Neuronal stem cell (in vitro differentiated cells): ENCODE results near the gene TNC. TPM values are rescaled to one million over a fixed set of nuclear protein-coding genes. Genes with fewer than 3 reads are reported as not detected.

Source experiments
- DNase-seq: peaks from one replicate; pipeline ENCODE4 v3.0.0-alpha.2; 2013; ENCODE audit warnings: low spot score
- H2AFZ ChIP-seq: one replicate; pipeline ENCODE4 v1.6.1; 2013; ENCODE audit warnings: mild to moderate bottlenecking, low read length, inconsistent platforms
- H2AK5ac ChIP-seq: 2 replicates; pipeline ENCODE4 v1.6.1; 2013; ENCODE audit warnings: low read depth, mild to moderate bottlenecking, inconsistent platforms, low read length, moderate library complexity, mixed read lengths
- H2BK120ac ChIP-seq: 2 replicates; pipeline ENCODE4 v1.6.1; 2013; ENCODE audit warnings: low read depth, mild to moderate bottlenecking, inconsistent platforms, low read length, moderate library complexity, mixed read lengths
- H2BK12ac ChIP-seq: one replicate; pipeline ENCODE4 v1.6.1; 2013; ENCODE audit warnings: low read length, inconsistent platforms
- H2BK15ac ChIP-seq: 2 replicates; pipeline ENCODE4 v1.6.1; 2013; ENCODE audit warnings: mild to moderate bottlenecking, low read length, inconsistent platforms, mixed read lengths
- H2BK5ac ChIP-seq: one replicate; pipeline ENCODE4 v1.6.1; 2013; ENCODE audit warnings: inconsistent platforms, mild to moderate bottlenecking, low read length, moderate library complexity
- H3K14ac ChIP-seq: one replicate; pipeline ENCODE4 v1.6.1; 2013; ENCODE audit warnings: low read length, inconsistent platforms
- H3K18ac ChIP-seq: 2 replicates; pipeline ENCODE4 v1.6.1; 2013; ENCODE audit warnings: low read length, inconsistent platforms
- H3K23ac ChIP-seq: 2 replicates; pipeline ENCODE4 v1.6.1; 2013; ENCODE audit warnings: low read depth, mild to moderate bottlenecking, mixed read lengths, low read length, inconsistent platforms; ENCODE audit not compliant: poor library complexity
- H3K27ac ChIP-seq: replicated peaks from 3 replicates; pipeline ENCODE4 v1.5.1; 2013; ENCODE audit warnings: low read length, inconsistent platforms
- H3K27me3 ChIP-seq, 3 experiments: 2 replicates each; pipeline ENCODE4 v1.6.1; 2013; ENCODE audit warnings: low read length in 3 of 3, mild to moderate bottlenecking in 2 of 3, inconsistent platforms in 1 of 3, low read depth in 1 of 3, mixed read lengths in 1 of 3, moderate library complexity in 1 of 3; ENCODE audit not compliant: control insufficient read depth in 3 of 3, insufficient read depth in 3 of 3
- H3K36me3 ChIP-seq, 2 donors: replicated peaks in 1 of 2; 2 replicates each; pipeline ENCODE4 v1.6.1; 2013; ENCODE audit warnings: low read length in 2 of 2; ENCODE audit not compliant: control insufficient read depth in 2 of 2, insufficient read depth in 2 of 2
- H3K4ac ChIP-seq: 2 replicates; pipeline ENCODE4 v1.6.1; 2013; ENCODE audit warnings: inconsistent platforms, mild to moderate bottlenecking, low read length, moderate library complexity
- H3K4me1 ChIP-seq, 2 donors: 1 replicate in 1 of 2; 2 replicates in 1 of 2; pipeline ENCODE4 v1.6.1; 2013; ENCODE audit warnings: low read length in 2 of 2, low read depth in 1 of 2; ENCODE audit not compliant: control insufficient read depth in 2 of 2, insufficient read depth in 1 of 2
- H3K4me2 ChIP-seq: one replicate; pipeline ENCODE4 v1.6.1; 2013; ENCODE audit warnings: mild to moderate bottlenecking, low read length, inconsistent platforms; ENCODE audit not compliant: insufficient read depth, poor library complexity, severe bottlenecking
- H3K4me3 ChIP-seq, 2 donors: 2 replicates each; pipeline ENCODE4 v1.5.1; 2013; ENCODE audit warnings: low read length in 2 of 2, mild to moderate bottlenecking in 2 of 2, inconsistent platforms in 1 of 2, moderate library complexity in 1 of 2
- H3K79me1 ChIP-seq: one replicate; pipeline ENCODE4 v1.6.1; 2013; ENCODE audit warnings: low read depth, mild to moderate bottlenecking, inconsistent platforms, low read length, moderate library complexity
- H3K9ac ChIP-seq: one replicate; pipeline ENCODE4 v1.6.1; 2013; ENCODE audit warnings: mild to moderate bottlenecking, low read depth, low read length, inconsistent platforms; ENCODE audit not compliant: poor library complexity
- H3K9me3 ChIP-seq, 2 donors: replicated peaks in 1 of 2; 2 replicates each; pipeline versions ENCODE3 to v1.6.1; 2013; ENCODE audit warnings: low read length in 2 of 2, mild to moderate bottlenecking in 2 of 2, inconsistent platforms in 1 of 2, low read depth in 1 of 2, mixed read lengths in 1 of 2, moderate library complexity in 1 of 2; ENCODE audit not compliant: control insufficient read depth in 2 of 2, insufficient read depth in 1 of 2
- H4K8ac ChIP-seq: one replicate; pipeline ENCODE4 v1.6.1; 2013; ENCODE audit warnings: low read depth, mild to moderate bottlenecking, inconsistent platforms, low read length, moderate library complexity
- H4K91ac ChIP-seq: one replicate; pipeline ENCODE4 v1.6.1; 2013; ENCODE audit warnings: low read length, low read depth, mild to moderate bottlenecking, inconsistent platforms; ENCODE audit not compliant: poor library complexity
- WGBS, 2 donors: extraction: QIAGEN DNeasy Blood & Tissue Kit; methylation state at CpG; one replicate each; pipeline ENCODE4 v1.1.7; 2013; ENCODE audit warnings: missing lambda C conversion rate in 2 of 2, mixed read lengths in 1 of 2; ENCODE audit not compliant: insufficient read length in 2 of 2, insufficient replicate concordance in 1 of 2; ENCODE audit errors: extremely low coverage in 2 of 2; 5-methylcytosine and 5-hydroxymethylcytosine counted together
- polyA plus RNA-seq, 2 experiments: library from polyadenylated mRNA; stranded (reverse); fragments of 200-250 nt; gene quantifications; one replicate each; pipeline ENCODE4 v1.2.3, GENCODE V29; 2013

Gene TNC
- polyA plus RNA-seq (2013, experiment 1 of 2) = 7.7 TPM
- 8.1 TPM for polyA plus RNA-seq (2013, experiment 2 of 2)

GRCh38 chr9:115117999-115118878 is at the start of gene TNC:
Gene TNC (minus strand): TSS chr9:115118157. CDS start chr9:115091018, 27,139 bp downstream.
- Histone ChIP-seq H2BK5ac (peak within 1 kb of the TSS; percentile 27), H2BK120ac (peak within 1 kb of the TSS; percentile 38), H2BK15ac (peak within 1 kb of the TSS; percentile 26), H3K23ac (peak within 1 kb of the TSS; percentile 37), H4K8ac (no peak within 1 kb of the TSS), H2AK5ac (no peak within 1 kb of the TSS), H3K14ac (peak within 1 kb of the TSS; percentile 10), H3K36me3 (no peaks in the 10 kb centered on the region), H3K4me1 (peaks cover 9 to 17% of the 10 kb centered on the region in 2 donors), H3K4me2 (peak within 1 kb of the TSS; percentile 83), H4K91ac (peak within 1 kb of the TSS; percentile 44), H3K27ac (peak within 1 kb of the TSS; percentile 75), H3K9me3 (no peaks in the 10 kb centered on the region), H3K9ac (peak within 1 kb of the TSS; percentile 78), H2AFZ (peak within 1 kb of the TSS; percentile 85), H3K79me1 (peaks cover 2% of the 10 kb centered on the region), H3K4me3 (peak within 1 kb of the TSS; percentile 36 to 76), H3K27me3 (peaks cover 0 to 20% (median 0%) of the 10 kb centered on the region in 3 experiments), H2BK12ac (peak within 1 kb of the TSS; percentile 63), H3K18ac (peak within 1 kb of the TSS; percentile 95), H3K4ac (no peak within 1 kb of the TSS)
- no CpG with 5 or more reads among the region's 37 CpGs for WGBS, 2 donors
- peak; percentile 77 for DNase-seq

- no peak for DNase-seq
- no peak overlapping the region for H2BK5ac ChIP-seq
- H3K4me1 ChIP-seq = peaks cover 0 to 3% of the 10 kb centered on the region in 2 donors
- H3K4me3 ChIP-seq = no peak overlapping the region
- no peak overlapping the region for H3K27ac ChIP-seq
- no peak overlapping the region for H3K9ac ChIP-seq
- no peak overlapping the region for H2BK15ac ChIP-seq
- no peaks in the 10 kb centered on the region for H3K27me3 ChIP-seq
- no peak overlapping the region for H3K4me2 ChIP-seq
- H3K4ac ChIP-seq = no peak overlapping the region
- no peak overlapping the region for H4K91ac ChIP-seq
- H3K9me3 ChIP-seq = no peaks in the 10 kb centered on the region
- H2AK5ac ChIP-seq = no peak overlapping the region
- H3K14ac ChIP-seq = no peak overlapping the region
- no peaks in the 10 kb centered on the region for H3K36me3 ChIP-seq
- H4K8ac ChIP-seq = no peak overlapping the region
- no peaks in the 10 kb centered on the region for H3K79me1 ChIP-seq
- H3K18ac ChIP-seq = no peak overlapping the region
- H3K23ac ChIP-seq = no peak overlapping the region
- H2BK120ac ChIP-seq = no peak overlapping the region
- H2AFZ ChIP-seq = no peak overlapping the region
- WGBS, 2 donors = no CpG with 5 or more reads among the region's 3 CpGs
- H2BK12ac ChIP-seq = no peak overlapping the region
Measured at GRCh38 chr9:115167175-115167574, 49.2 kb upstream of the TNC start.

GRCh38 chr9:115165233-115165632 is 47.3 kb upstream of the TNC start:
- Histone ChIP-seq H2BK15ac (no peak overlapping the region), H2BK12ac (no peak overlapping the region)

DNA sequence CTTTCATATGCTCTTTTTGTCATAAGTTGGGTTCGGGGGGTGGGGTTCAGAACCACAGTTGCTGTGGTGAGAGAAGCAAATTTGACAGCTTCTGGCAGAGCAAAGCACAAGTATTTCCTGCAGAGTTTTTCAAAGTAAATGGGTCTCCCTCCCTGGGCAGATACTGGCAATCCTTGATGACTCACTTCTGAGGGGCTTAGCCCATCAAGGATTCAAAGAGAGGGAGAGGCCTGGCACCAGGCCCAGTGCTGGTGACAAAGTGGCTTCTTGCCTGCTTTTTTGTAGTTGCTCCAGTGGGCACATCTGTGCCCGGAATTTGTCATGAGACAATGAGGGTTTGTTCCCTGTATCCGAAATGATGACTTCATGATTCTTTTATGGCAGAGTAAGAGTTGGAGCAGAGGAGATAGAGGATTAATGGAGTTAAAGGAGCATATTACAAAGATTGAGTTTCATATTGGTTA is 46.6 kb upstream of the TNC start:
- Histone ChIP-seq H2BK5ac (no peak overlapping the region), H2BK15ac (no peak overlapping the region), H3K4me3 (no peak overlapping the region), H3K27ac (no peak overlapping the region), H3K79me1 (no peaks in the 10 kb centered on the region), H3K9ac (no peak overlapping the region), H2AK5ac (no peak overlapping the region), H4K91ac (no peak overlapping the region), H2AFZ (no peak overlapping the region), H3K27me3 (no peaks in the 10 kb centered on the region), H2BK12ac (no peak overlapping the region), H3K18ac (no peak overlapping the region), H3K4ac (no peak overlapping the region), H2BK120ac (no peak overlapping the region), H3K4me2 (no peak overlapping the region), H3K9me3 (no peaks in the 10 kb centered on the region), H3K14ac (no peak overlapping the region), H3K36me3 (no peaks in the 10 kb centered on the region), H3K4me1 (peaks cover 0 to 2% of the 10 kb centered on the region in 2 donors), H4K8ac (no peak overlapping the region), H3K23ac (no peak overlapping the region)
- no peak for DNase-seq
- no CpG with 5 or more reads among the region's 3 CpGs for WGBS, 2 donors

More at GRCh38 chr9:115165233-115165632, 47.3 kb upstream of the TNC start:
- Histone ChIP-seq H3K4me2 (no peak overlapping the region), H3K79me1 (no peaks in the 10 kb centered on the region), H3K9ac (no peak overlapping the region), H3K18ac (no peak overlapping the region), H3K36me3 (no peaks in the 10 kb centered on the region), H3K4me1 (peaks cover 0 to 2% of the 10 kb centered on the region in 2 donors), H4K8ac (no peak overlapping the region), H3K27me3 (no peaks in the 10 kb centered on the region), H3K4me3 (no peak overlapping the region), H2BK5ac (no peak overlapping the region), H2BK120ac (no peak overlapping the region), H3K27ac (no peak overlapping the region), H2AK5ac (no peak overlapping the region), H3K9me3 (no peaks in the 10 kb centered on the region), H3K23ac (no peak overlapping the region), H3K14ac (no peak overlapping the region), H4K91ac (no peak overlapping the region), H3K4ac (no peak overlapping the region), H2AFZ (no peak overlapping the region)
- DNase-seq = no peak
